GM12878 (cell line): ENCODE results near the gene TRAPPC6A. TPM values are rescaled to one million over a fixed set of nuclear protein-coding genes. Genes with fewer than 3 reads are reported as not detected.

Source experiments
- ASH2L ChIP-seq: fragments of 300-600, 200-600 bp; sonication (generic); IDR thresholded peaks from 2 replicates; pipeline ENCODE4 v1.6.1; 2017; ENCODE audit warnings: low read depth, mild to moderate bottlenecking, borderline replicate concordance
- HCFC1 ChIP-seq: fragments of 150-350 bp; IDR thresholded peaks from 2 replicates; pipeline ENCODE4 v1.6.1; 2014; ENCODE audit warnings: low read length
- NFYB ChIP-seq: IDR thresholded peaks from 2 replicates; pipeline ENCODE4 v1.6.1; 2011; ENCODE audit warnings: low read depth, mild to moderate bottlenecking, low read length, improper control_type of control experiment, moderate library complexity; ENCODE audit not compliant: insufficient read depth
- NR2C1 ChIP-seq: fragments of 450-650 bp; IDR thresholded peaks from 2 replicates; pipeline ENCODE4 v1.6.1; 2017; ENCODE audit warnings: antibody characterized with exemption, mild to moderate bottlenecking, moderate library complexity
- NR2F1 ChIP-seq: fragments of 450-650 bp; conservative IDR thresholded peaks from 2 replicates; pipeline ENCODE4 v1.6.1; 2017; ENCODE audit warnings: mild to moderate bottlenecking
- PKNOX1 ChIP-seq: fragments of 450-650 bp; IDR thresholded peaks from 2 replicates; pipeline ENCODE4 v1.6.1; 2016; ENCODE audit warnings: mild to moderate bottlenecking
- SREBF2 ChIP-seq: IDR thresholded peaks from 2 replicates; pipeline ENCODE4 v1.6.1; 2012; ENCODE audit warnings: mild to moderate bottlenecking, low read length
- STAT3 ChIP-seq: IDR thresholded peaks from 2 replicates; pipeline ENCODE4 v1.6.1; 2011; ENCODE audit warnings: low read depth, low read length, improper control_type of control experiment
- TCF7 ChIP-seq: IDR thresholded peaks from 2 replicates; pipeline ENCODE4 v1.6.1; 2014; ENCODE audit warnings: antibody characterized with exemption, borderline replicate concordance
- ZNF687 ChIP-seq: fragments of 450-650 bp; IDR thresholded peaks from 2 replicates; pipeline ENCODE4 v1.6.1; 2017; ENCODE audit warnings: mild to moderate bottlenecking, moderate library complexity
- polyA plus RNA-seq, 11 experiments: library from polyadenylated mRNA; depleted of rRNA in 4 of 11; unstranded in 6 of 11; stranded (reverse) in 5 of 11; fragments of >200 nt; fragmentation: Nextera tagmentation in 4 of 11; fragmentation: Illumina TruSeq in 1 of 11; extraction: Ambion mirVana in 4 of 11; extraction: Trizol in 1 of 11; gene quantifications; 1 replicate in 1 of 11; 2 replicates in 10 of 11; pipeline versions ENCODE4 v1.2.1 to v1.2.3, GENCODE V29; 2011 to 2016; ENCODE audit warnings: inconsistent platforms in 2 of 11, missing spikeins in 2 of 11, low read depth in 1 of 11
- total RNA-seq, 4 experiments: library from RNA; depleted of rRNA in 3 of 4; stranded (reverse); fragments of >200 nt in 3 of 4; fragmentation: Illumina TruSeq in 1 of 4; extraction: Trizol in 1 of 4; gene quantifications; 2 replicates each; pipeline versions ENCODE4 v1.2.1 to v1.2.3, GENCODE V29; 2013 to 2021
- TF ChIP-seq, protein P1 (sequence below): fragments of 450-650 bp; formaldehyde crosslinking; IDR thresholded peaks from 2 replicates; pipeline ENCODE4 v1.5.0; 2022; ENCODE audit warnings: mild to moderate bottlenecking, missing genetic modification characterization
- TF ChIP-seq, protein P2 (sequence below): IDR thresholded peaks from 2 replicates; pipeline ENCODE4 v1.6.1; 2012; ENCODE audit warnings: low read depth, low read length, improper control_type of control experiment
- TF ChIP-seq, protein P3 (sequence below): IDR thresholded peaks from 2 replicates; pipeline ENCODE4 v1.6.1; 2012; ENCODE audit warnings: improper control_type of control experiment, low read depth, low read length; ENCODE audit not compliant: insufficient replicate concordance

TRAPPC6A gene
- total and polyA plus RNA-seq, 10 of the 15 experiments (the other 5 are each of a cell fraction or from before 2014, with no cell fraction given), result 1.8 to 83.9 (median 35.8) TPM

GRCh38 chr19:45179072-45179891 is 1.2 kb upstream of the TRAPPC6A start (continued):
- TF ChIP-seq, protein P1, sequence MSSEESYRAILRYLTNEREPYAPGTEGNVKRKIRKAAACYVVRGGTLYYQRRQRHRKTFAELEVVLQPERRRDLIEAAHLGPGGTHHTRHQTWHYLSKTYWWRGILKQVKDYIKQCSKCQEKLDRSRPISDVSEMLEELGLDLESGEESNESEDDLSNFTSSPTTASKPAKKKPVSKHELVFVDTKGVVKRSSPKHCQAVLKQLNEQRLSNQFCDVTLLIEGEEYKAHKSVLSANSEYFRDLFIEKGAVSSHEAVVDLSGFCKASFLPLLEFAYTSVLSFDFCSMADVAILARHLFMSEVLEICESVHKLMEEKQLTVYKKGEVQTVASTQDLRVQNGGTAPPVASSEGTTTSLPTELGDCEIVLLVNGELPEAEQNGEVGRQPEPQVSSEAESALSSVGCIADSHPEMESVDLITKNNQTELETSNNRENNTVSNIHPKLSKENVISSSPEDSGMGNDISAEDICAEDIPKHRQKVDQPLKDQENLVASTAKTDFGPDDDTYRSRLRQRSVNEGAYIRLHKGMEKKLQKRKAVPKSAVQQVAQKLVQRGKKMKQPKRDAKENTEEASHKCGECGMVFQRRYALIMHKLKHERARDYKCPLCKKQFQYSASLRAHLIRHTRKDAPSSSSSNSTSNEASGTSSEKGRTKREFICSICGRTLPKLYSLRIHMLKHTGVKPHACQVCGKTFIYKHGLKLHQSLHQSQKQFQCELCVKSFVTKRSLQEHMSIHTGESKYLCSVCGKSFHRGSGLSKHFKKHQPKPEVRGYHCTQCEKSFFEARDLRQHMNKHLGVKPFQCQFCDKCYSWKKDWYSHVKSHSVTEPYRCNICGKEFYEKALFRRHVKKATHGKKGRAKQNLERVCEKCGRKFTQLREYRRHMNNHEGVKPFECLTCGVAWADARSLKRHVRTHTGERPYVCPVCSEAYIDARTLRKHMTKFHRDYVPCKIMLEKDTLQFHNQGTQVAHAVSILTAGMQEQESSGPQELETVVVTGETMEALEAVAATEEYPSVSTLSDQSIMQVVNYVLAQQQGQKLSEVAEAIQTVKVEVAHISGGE (CRISPR knock-in tag), result no peak
- TF ChIP-seq NR2C1 (no peak), ZNF687 (0 out of 2 replicates have a peak, but pooled peaks have one; percentile 29), STAT3 (no peak), SREBF2 (no peak), TCF7 (no peak), NFYB (no peak), NR2F1 (no peak; the same call in 1 of the 2 replicates), HCFC1 (no peak), PKNOX1 (no peak), ASH2L (no peak)
- TF ChIP-seq, protein P2, sequence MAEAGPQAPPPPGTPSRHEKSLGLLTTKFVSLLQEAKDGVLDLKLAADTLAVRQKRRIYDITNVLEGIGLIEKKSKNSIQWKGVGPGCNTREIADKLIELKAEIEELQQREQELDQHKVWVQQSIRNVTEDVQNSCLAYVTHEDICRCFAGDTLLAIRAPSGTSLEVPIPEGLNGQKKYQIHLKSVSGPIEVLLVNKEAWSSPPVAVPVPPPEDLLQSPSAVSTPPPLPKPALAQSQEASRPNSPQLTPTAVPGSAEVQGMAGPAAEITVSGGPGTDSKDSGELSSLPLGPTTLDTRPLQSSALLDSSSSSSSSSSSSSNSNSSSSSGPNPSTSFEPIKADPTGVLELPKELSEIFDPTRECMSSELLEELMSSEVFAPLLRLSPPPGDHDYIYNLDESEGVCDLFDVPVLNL, result no peak
- TF ChIP-seq, protein P3, sequence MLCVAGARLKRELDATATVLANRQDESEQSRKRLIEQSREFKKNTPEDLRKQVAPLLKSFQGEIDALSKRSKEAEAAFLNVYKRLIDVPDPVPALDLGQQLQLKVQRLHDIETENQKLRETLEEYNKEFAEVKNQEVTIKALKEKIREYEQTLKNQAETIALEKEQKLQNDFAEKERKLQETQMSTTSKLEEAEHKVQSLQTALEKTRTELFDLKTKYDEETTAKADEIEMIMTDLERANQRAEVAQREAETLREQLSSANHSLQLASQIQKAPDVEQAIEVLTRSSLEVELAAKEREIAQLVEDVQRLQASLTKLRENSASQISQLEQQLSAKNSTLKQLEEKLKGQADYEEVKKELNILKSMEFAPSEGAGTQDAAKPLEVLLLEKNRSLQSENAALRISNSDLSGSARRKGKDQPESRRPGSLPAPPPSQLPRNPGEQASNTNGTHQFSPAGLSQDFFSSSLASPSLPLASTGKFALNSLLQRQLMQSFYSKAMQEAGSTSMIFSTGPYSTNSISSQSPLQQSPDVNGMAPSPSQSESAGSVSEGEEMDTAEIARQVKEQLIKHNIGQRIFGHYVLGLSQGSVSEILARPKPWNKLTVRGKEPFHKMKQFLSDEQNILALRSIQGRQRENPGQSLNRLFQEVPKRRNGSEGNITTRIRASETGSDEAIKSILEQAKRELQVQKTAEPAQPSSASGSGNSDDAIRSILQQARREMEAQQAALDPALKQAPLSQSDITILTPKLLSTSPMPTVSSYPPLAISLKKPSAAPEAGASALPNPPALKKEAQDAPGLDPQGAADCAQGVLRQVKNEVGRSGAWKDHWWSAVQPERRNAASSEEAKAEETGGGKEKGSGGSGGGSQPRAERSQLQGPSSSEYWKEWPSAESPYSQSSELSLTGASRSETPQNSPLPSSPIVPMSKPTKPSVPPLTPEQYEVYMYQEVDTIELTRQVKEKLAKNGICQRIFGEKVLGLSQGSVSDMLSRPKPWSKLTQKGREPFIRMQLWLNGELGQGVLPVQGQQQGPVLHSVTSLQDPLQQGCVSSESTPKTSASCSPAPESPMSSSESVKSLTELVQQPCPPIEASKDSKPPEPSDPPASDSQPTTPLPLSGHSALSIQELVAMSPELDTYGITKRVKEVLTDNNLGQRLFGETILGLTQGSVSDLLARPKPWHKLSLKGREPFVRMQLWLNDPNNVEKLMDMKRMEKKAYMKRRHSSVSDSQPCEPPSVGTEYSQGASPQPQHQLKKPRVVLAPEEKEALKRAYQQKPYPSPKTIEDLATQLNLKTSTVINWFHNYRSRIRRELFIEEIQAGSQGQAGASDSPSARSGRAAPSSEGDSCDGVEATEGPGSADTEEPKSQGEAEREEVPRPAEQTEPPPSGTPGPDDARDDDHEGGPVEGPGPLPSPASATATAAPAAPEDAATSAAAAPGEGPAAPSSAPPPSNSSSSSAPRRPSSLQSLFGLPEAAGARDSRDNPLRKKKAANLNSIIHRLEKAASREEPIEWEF, result no peak
